HEK293 (cell line): ENCODE data around the gene IL1RAPL1.

Source experiments
- ZNF274 ChIP-seq, 2 experiments: fragments of 200-500 bp in 1 of 2; fragments of 450-650 bp in 1 of 2; sonication (Bioruptor generic) in 1 of 2; formaldehyde crosslinking in 1 of 2; IDR thresholded peaks; 2 replicates each; pipeline versions ENCODE4 v1.5.1 to v1.6.1; 2014 to 2016; ENCODE audit warnings: borderline replicate concordance in 1 of 2, inconsistent platforms in 1 of 2, low read length in 1 of 2, missing biosample characterization in 1 of 2, missing genetic modification characterization in 1 of 2
- ZNF791 ChIP-seq: fragments of 450-650 bp; formaldehyde crosslinking; IDR thresholded peaks from 2 replicates; pipeline ENCODE4 v1.5.1; 2016; ENCODE audit warnings: missing biosample characterization, missing genetic modification characterization

DNA sequence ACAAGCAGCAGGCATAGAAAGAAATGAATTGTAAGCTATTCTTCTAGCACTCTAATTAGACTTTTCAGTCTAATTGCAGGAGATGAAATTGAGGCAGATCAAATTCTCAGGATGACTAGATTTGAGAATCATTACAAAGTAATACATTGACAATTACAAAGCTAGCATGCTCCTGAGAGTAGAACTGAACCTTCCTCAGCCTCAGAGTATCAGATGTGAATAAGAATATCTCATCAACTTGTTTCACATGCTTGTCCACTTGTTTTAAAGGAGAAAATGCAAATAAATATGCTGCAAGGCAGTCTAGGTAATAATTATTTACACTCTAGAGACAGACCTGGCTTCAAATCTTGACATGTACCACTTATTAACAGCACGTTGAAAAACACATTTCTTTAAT, 1137.1 kb downstream of the IL1RAPL1 start:
- TF ChIP-seq ZNF274 (IDR thresholded peaks at IDR 0.05; ENCODE audit: low read length) (no peak), ZNF274 (tag by site-specific recombination; IDR thresholded peaks at IDR 0.05; ENCODE audit: borderline replicate concordance) (no peak), ZNF791 (no peak)
